ENCODE measurements around the gene AOC1. TPM values are rescaled to one million over a fixed set of nuclear protein-coding genes. Genes with fewer than 3 reads are reported as not detected.

The AOC1 gene
- total RNA-seq, 1 donor from 2014 or later: not detected

GRCh38 chr7:150858236-150859197 is 6.2 kb downstream of the AOC1 start:
- H3K4me3 Mint-ChIP-seq: no peak overlapping the region
- H3K4me1 Mint-ChIP-seq: no peaks in the 10 kb centered on the region
- no peaks in the 10 kb centered on the region for H3K36me3 Mint-ChIP-seq (ENCODE audit: low read depth)
- no peak overlapping the region for H3K27ac Mint-ChIP-seq
- DNase-seq: no peak
- H3K9me3 Mint-ChIP-seq: no peaks in the 10 kb centered on the region
- intact Hi-C loops (cut with micrococcal nuclease): no loop called here
- peaks cover 5% of the 10 kb centered on the region for H3K27me3 Mint-ChIP-seq

GRCh38 chr7:150860291-150860977 is 8.1 kb downstream of the AOC1 start:
- Mint-ChIP-seq H3K9me3 (no peaks in the 10 kb centered on the region), H3K27ac (no peak overlapping the region), H3K4me3 (no peak overlapping the region), H3K36me3 (ENCODE audit: low read depth) (no peaks in the 10 kb centered on the region), H3K4me1 (no peaks in the 10 kb centered on the region), H3K27me3 (peaks cover 3% of the 10 kb centered on the region)
- DNase-seq: no peak
- intact Hi-C loops (cut with micrococcal nuclease): no loop called here

GRCh38 chr7:150860978-150861295 is 8.6 kb downstream of the AOC1 start:
- DNase-seq: no peak
- intact Hi-C loops (cut with micrococcal nuclease): no loop called here
- no peaks in the 10 kb centered on the region for H3K9me3 Mint-ChIP-seq

GRCh38 chr7:150862356-150862755 is 10.0 kb downstream of the AOC1 start:
- Mint-ChIP-seq H3K4me1 (no peaks in the 10 kb centered on the region), H3K27ac (no peak overlapping the region), H3K27me3 (peaks cover 11% of the 10 kb centered on the region), H3K36me3 (ENCODE audit: low read depth) (no peaks in the 10 kb centered on the region), H3K4me3 (no peak overlapping the region), H3K9me3 (no peaks in the 10 kb centered on the region)
- intact Hi-C loops (cut with micrococcal nuclease): no loop called here
- peak; percentile 26 for DNase-seq

More at GRCh38 chr7:150860978-150861295, 8.6 kb downstream of the AOC1 start:
- no peaks in the 10 kb centered on the region for H3K36me3 Mint-ChIP-seq (ENCODE audit: low read depth)
- H3K27me3 Mint-ChIP-seq: peaks cover 6% of the 10 kb centered on the region
- H3K4me1 Mint-ChIP-seq: no peaks in the 10 kb centered on the region
- H3K4me3 Mint-ChIP-seq: no peak overlapping the region
- H3K27ac Mint-ChIP-seq: no peak overlapping the region

- Mint-ChIP-seq H3K4me3 (no peak overlapping the region), H3K27ac (no peak overlapping the region), H3K36me3 (ENCODE audit: low read depth) (no peaks in the 10 kb centered on the region), H3K27me3 (peaks cover 14% of the 10 kb centered on the region), H3K9me3 (no peaks in the 10 kb centered on the region), H3K4me1 (no peaks in the 10 kb centered on the region)
- intact Hi-C loops (cut with micrococcal nuclease): no loop called here
- DNase-seq: peak; percentile 48
Observed at GRCh38 chr7:150863946-150864345, 11.6 kb downstream of the AOC1 start.

GRCh38 chr7:150866932-150867564 is 14.7 kb downstream of the AOC1 start:
- no peaks in the 10 kb centered on the region for H3K36me3 Mint-ChIP-seq (ENCODE audit: low read depth)
- H3K9me3 Mint-ChIP-seq: peaks cover 3% of the 10 kb centered on the region
- peak; percentile 34 for DNase-seq
- no peak overlapping the region for H3K27ac Mint-ChIP-seq
- H3K27me3 Mint-ChIP-seq: peaks cover 20% of the 10 kb centered on the region
- intact Hi-C loops (cut with micrococcal nuclease): no loop called here
- no peaks in the 10 kb centered on the region for H3K4me1 Mint-ChIP-seq
- no peak overlapping the region for H3K4me3 Mint-ChIP-seq

- Mint-ChIP-seq H3K9me3 (peaks cover 4% of the 10 kb centered on the region), H3K27me3 (peaks cover 19% of the 10 kb centered on the region)
Observed at GRCh38 chr7:150867605-150868004, 15.3 kb downstream of the AOC1 start.

GRCh38 chr7:150869467-150869866 is 17.1 kb downstream of the AOC1 start:
- Mint-ChIP-seq H3K9me3 (peaks cover 4% of the 10 kb centered on the region), H3K4me1 (no peaks in the 10 kb centered on the region), H3K4me3 (no peak overlapping the region), H3K27ac (no peak overlapping the region), H3K36me3 (ENCODE audit: low read depth) (no peaks in the 10 kb centered on the region), H3K27me3 (peaks cover 30% of the 10 kb centered on the region)
- DNase-seq: peak; percentile 19
- intact Hi-C loops (cut with micrococcal nuclease): no loop called here

More at GRCh38 chr7:150867605-150868004, 15.3 kb downstream of the AOC1 start:
- no peaks in the 10 kb centered on the region for H3K4me1 Mint-ChIP-seq
- intact Hi-C loops (cut with micrococcal nuclease): no loop called here
- H3K4me3 Mint-ChIP-seq: no peak overlapping the region
- H3K27ac Mint-ChIP-seq: no peak overlapping the region
- H3K36me3 Mint-ChIP-seq (ENCODE audit: low read depth): no peaks in the 10 kb centered on the region
- DNase-seq: peak; percentile 40

- DNase-seq: peak; percentile 9
- Mint-ChIP-seq H3K4me1 (no peaks in the 10 kb centered on the region), H3K27ac (no peak overlapping the region), H3K27me3 (peaks cover 33% of the 10 kb centered on the region), H3K9me3 (peaks cover 4% of the 10 kb centered on the region), H3K4me3 (no peak overlapping the region), H3K36me3 (ENCODE audit: low read depth) (no peaks in the 10 kb centered on the region)
- intact Hi-C loops (cut with micrococcal nuclease): no loop called here
Observed at GRCh38 chr7:150871601-150872000, 19.3 kb downstream of the AOC1 start.

- Mint-ChIP-seq H3K27ac (no peak overlapping the region), H3K4me3 (no peak overlapping the region), H3K27me3 (peaks cover 46% of the 10 kb centered on the region), H3K4me1 (no peaks in the 10 kb centered on the region), H3K9me3 (peaks cover 4% of the 10 kb centered on the region), H3K36me3 (ENCODE audit: low read depth) (no peaks in the 10 kb centered on the region)
- DNase-seq: peak; percentile 44
- intact Hi-C loops (cut with micrococcal nuclease): no loop called here
Observed at GRCh38 chr7:150874401-150875198, 22.3 kb downstream of the AOC1 start.

GRCh38 chr7:150875791-150876190 is 23.5 kb downstream of the AOC1 start:
- Mint-ChIP-seq H3K4me1 (no peaks in the 10 kb centered on the region), H3K4me3 (no peak overlapping the region), H3K27ac (no peak overlapping the region), H3K36me3 (ENCODE audit: low read depth) (peaks cover under 1% of the 10 kb centered on the region), H3K27me3 (peaks cover 52% of the 10 kb centered on the region), H3K9me3 (peaks cover 13% of the 10 kb centered on the region)
- intact Hi-C loops (cut with micrococcal nuclease): no loop called here
- peak; percentile 52 for DNase-seq

GRCh38 chr7:150876817-150877526 is 24.7 kb downstream of the AOC1 start:
- Mint-ChIP-seq H3K4me1 (no peaks in the 10 kb centered on the region), H3K4me3 (no peak overlapping the region), H3K27ac (no peak overlapping the region), H3K36me3 (ENCODE audit: low read depth) (peaks cover 2% of the 10 kb centered on the region), H3K9me3 (peaks cover 15% of the 10 kb centered on the region), H3K27me3 (peaks cover 48% of the 10 kb centered on the region)
- DNase-seq: peak; percentile 69
- intact Hi-C loops (cut with micrococcal nuclease): no loop called here

GRCh38 chr7:150877536-150877935 is 25.2 kb downstream of the AOC1 start:
- Mint-ChIP-seq H3K9me3 (peaks cover 18% of the 10 kb centered on the region), H3K27ac (no peak overlapping the region), H3K4me3 (no peak overlapping the region), H3K36me3 (ENCODE audit: low read depth) (peaks cover 2% of the 10 kb centered on the region), H3K27me3 (peaks cover 50% of the 10 kb centered on the region), H3K4me1 (no peaks in the 10 kb centered on the region)
- intact Hi-C loops (cut with micrococcal nuclease): no loop called here
- peak; percentile 56 for DNase-seq

All from activated CD4-positive, alpha-beta T cell treated with anti-CD3 and anti-CD28 coated beads, Interleukin-2, amount 10 ng/mL, durations not matched to agents 24 days and 14 days (primary cell).